A549 (cell line): ENCODE results near the gene AP4S1. TPM values are rescaled to one million over a fixed set of nuclear protein-coding genes. Genes with fewer than 3 reads are reported as not detected.

Source experiments
- ATAC-seq, 2 experiments: fragments of 200-7000 bp in 1 of 2; fragments of >200 bp in 1 of 2; cut with Nextera tagmentation in 1 of 2; cut with Tn5 transposase in 1 of 2; 3 replicates each; pipeline versions ENCODE4 v1.8.0 to v1.9.1; 2018 to 2020; ENCODE audit warnings: mild to moderate bottlenecking in 1 of 2, moderate library complexity in 1 of 2
- CTCF ChIA-PET: fragments of 300-600 bp; sonication (Branson Sonifier 250); formaldehyde crosslinking; extraction: SDS; loops from one replicate; lab custom pipeline; 2021; ENCODE audit warnings: antibody characterized with exemption, inconsistent platforms; lab: Yijun Ruan, JAX
- POLR2A ChIA-PET: fragments of 350-600 bp; formaldehyde crosslinking; extraction: SDS; loops from one replicate; lab custom pipeline; 2021; ENCODE audit warnings: antibody characterized with exemption, inconsistent platforms; lab: Yijun Ruan, JAX
- DNase-seq, 2 experiments: peaks; one replicate each; pipeline versions ENCODE4 v3.0.0 to v3.0.0-alpha.2; 2011 to 2016; ENCODE audit warnings: low read depth in 1 of 2, low spot score in 1 of 2
- FAIRE-seq: peaks from 2 replicates; lab custom pipeline; 2011; peaks lifted over from hg19 to GRCh38; lab: Jason Lieb, UNC
- H3K27ac ChIP-seq, 2 experiments: fragments of >200 bp; sonication (Bioruptor Twin); formaldehyde crosslinking; 3 replicates each; pipeline ENCODE4 v1.5.1; 2016 to 2017
- H3K4me1 ChIP-seq: fragments of >200 bp; sonication (Bioruptor Twin); formaldehyde crosslinking; 3 replicates; pipeline ENCODE4 v1.6.1; 2016
- H3K4me2 ChIP-seq: fragments of >200 bp; sonication (Bioruptor Twin); formaldehyde crosslinking; 3 replicates; pipeline ENCODE4 v1.6.1; 2016
- H3K4me3 ChIP-seq: fragments of >200 bp; sonication (Bioruptor Twin); formaldehyde crosslinking; 3 replicates; pipeline ENCODE4 v1.5.1; 2016
- H3K9me3 ChIP-seq: fragments of >200 bp; sonication (Bioruptor Twin); formaldehyde crosslinking; 3 replicates; pipeline ENCODE4 v1.6.1; 2016
- BHLHE40 ChIP-seq: IDR thresholded peaks from 2 replicates; pipeline ENCODE4 v1.6.1; 2012; ENCODE audit warnings: low read depth, low read length, inconsistent platforms
- CBX2 ChIP-seq: fragments of 200-600 bp; sonication (generic); IDR thresholded peaks from 2 replicates; pipeline ENCODE4 v1.6.1; 2016; ENCODE audit warnings: low read depth, mild to moderate bottlenecking, borderline replicate concordance
- CBX8 ChIP-seq: fragments of 200-600 bp; sonication (generic); IDR thresholded peaks from 2 replicates; pipeline ENCODE4 v1.6.1; 2016
- CEBPB ChIP-seq, 2 experiments: fragments of >200 bp in 1 of 2; sonication (Bioruptor Twin) in 1 of 2; formaldehyde crosslinking in 1 of 2; IDR thresholded peaks; 2 replicates each; pipeline ENCODE4 v1.6.1; 2012 to 2016
- CHD2 ChIP-seq: fragments of 150-350 bp; IDR thresholded peaks from 2 replicates; pipeline ENCODE4 v1.6.1; 2014; ENCODE audit warnings: low read length; ENCODE audit not compliant: partially characterized antibody
- CTCF ChIP-seq: fragments of >200 bp; sonication (Bioruptor Twin); formaldehyde crosslinking; IDR thresholded peaks from 3 replicates; pipeline ENCODE4 v1.5.1; 2016
- FOSB ChIP-seq: fragments of 250-450 bp; sonication (Bioruptor Pico); IDR thresholded peaks from 2 replicates; pipeline ENCODE4 v1.5.0; 2020; ENCODE audit warnings: mild to moderate bottlenecking, moderate library complexity
- FOXS1 ChIP-seq: fragments of 250-450 bp; sonication (Bioruptor Pico); IDR thresholded peaks from 2 replicates; pipeline ENCODE4 v1.5.0; 2020; ENCODE audit warnings: mild to moderate bottlenecking, moderate library complexity
- GATA3 ChIP-seq: IDR thresholded peaks from 2 replicates; pipeline ENCODE4 v1.6.1; 2012; ENCODE audit warnings: borderline replicate concordance
- HDAC2 ChIP-seq: fragments of 200-600 bp; sonication (generic); IDR thresholded peaks from 2 replicates; pipeline ENCODE4 v1.6.1; 2016
- HES2 ChIP-seq: fragments of >200 bp; sonication (Bioruptor Twin); formaldehyde crosslinking; IDR thresholded peaks from 2 replicates; pipeline ENCODE4 v1.6.1; 2016
- HEYL ChIP-seq: fragments of 250-450 bp; sonication (Bioruptor Pico); IDR thresholded peaks from 2 replicates; pipeline ENCODE4 v1.8.0; 2021; ENCODE audit warnings: mild to moderate bottlenecking, moderate library complexity
- HOXB5 ChIP-seq: fragments of 250-450 bp; sonication (Bioruptor Pico); IDR thresholded peaks from 2 replicates; pipeline ENCODE4 v1.5.0; 2020; ENCODE audit warnings: mild to moderate bottlenecking, moderate library complexity
- JUN ChIP-seq, 2 experiments: fragments of >200 bp; sonication (Bioruptor Twin); formaldehyde crosslinking; IDR thresholded peaks; 2 replicates in 1 of 2; 3 replicates in 1 of 2; pipeline ENCODE4 v1.6.1; 2016 to 2017
- JUNB ChIP-seq: fragments of >200 bp; sonication (Bioruptor Twin); formaldehyde crosslinking; IDR thresholded peaks from 2 replicates; pipeline ENCODE4 v1.6.1; 2016
- KDM1A ChIP-seq: fragments of 200-600 bp; sonication (generic); IDR thresholded peaks from 2 replicates; pipeline ENCODE4 v1.6.1; 2016; ENCODE audit warnings: low read depth, mild to moderate bottlenecking
- KDM5A ChIP-seq: fragments of 200-600 bp; sonication (generic); IDR thresholded peaks from 2 replicates; pipeline ENCODE4 v1.6.1; 2016; ENCODE audit warnings: antibody characterized with exemption, mild to moderate bottlenecking
- MYC ChIP-seq: IDR thresholded peaks from 2 replicates; pipeline ENCODE4 v1.6.1; 2012; ENCODE audit warnings: mild to moderate bottlenecking, inconsistent platforms, low read length, improper control_type of control experiment, borderline replicate concordance
- NR3C1 ChIP-seq: fragments of >200 bp; sonication (Bioruptor Twin); formaldehyde crosslinking; IDR thresholded peaks from 3 replicates; pipeline ENCODE4 v1.6.1; 2017
- PHF8 ChIP-seq: fragments of 200-600 bp; sonication (generic); IDR thresholded peaks from 2 replicates; pipeline ENCODE4 v1.6.1; 2016; ENCODE audit warnings: low read depth, mild to moderate bottlenecking, antibody characterized with exemption, moderate library complexity, borderline replicate concordance
- POLR2A ChIP-seq: IDR thresholded peaks from 2 replicates; pipeline ENCODE4 v1.6.1; 2012; ENCODE audit warnings: mild to moderate bottlenecking, low read length
- RFX5 ChIP-seq: fragments of 450-650 bp; IDR thresholded peaks from 2 replicates; pipeline ENCODE4 v1.7.1; 2014; ENCODE audit warnings: antibody characterized with exemption, mild to moderate bottlenecking, moderate library complexity
- RNF2 ChIP-seq: fragments of 200-600 bp; sonication (generic); IDR thresholded peaks from 2 replicates; pipeline ENCODE4 v1.6.1; 2016; ENCODE audit warnings: low read depth, mild to moderate bottlenecking, antibody characterized with exemption, moderate library complexity, borderline replicate concordance
- SMC3 ChIP-seq: fragments of >200 bp; sonication (Bioruptor Twin); formaldehyde crosslinking; IDR thresholded peaks from 3 replicates; pipeline ENCODE4 v1.6.1; 2018; ENCODE audit warnings: inconsistent platforms
- SREBF2 ChIP-seq: fragments of 450-650 bp; IDR thresholded peaks from 2 replicates; pipeline ENCODE4 v1.6.1; 2014; ENCODE audit warnings: mild to moderate bottlenecking, moderate library complexity
- TFCP2L1 ChIP-seq: fragments of 250-450 bp; sonication (Bioruptor Pico); IDR thresholded peaks from 2 replicates; pipeline ENCODE4 v1.5.0; 2021; ENCODE audit warnings: mild to moderate bottlenecking
- ZC3H11A ChIP-seq: fragments of 450-650 bp; IDR thresholded peaks from 2 replicates; pipeline ENCODE4 v1.6.1; 2014; ENCODE audit warnings: antibody characterized with exemption, mild to moderate bottlenecking
- ZNF302 ChIP-seq: fragments of 250-450 bp; sonication (Bioruptor Pico); IDR thresholded peaks from 2 replicates; pipeline ENCODE4 v1.9.0; 2021; ENCODE audit warnings: inconsistent platforms, mild to moderate bottlenecking, moderate library complexity
- WGBS: methylation state at CpG from one replicate; pipeline ENCODE4 v1.1.6; 2017; ENCODE audit errors: missing lambda C conversion rate; 5-methylcytosine and 5-hydroxymethylcytosine counted together
- polyA plus RNA-seq, 4 experiments: library from polyadenylated mRNA; depleted of rRNA in 3 of 4; stranded (reverse); fragments of >200 nt; fragmentation: RNase III in 1 of 4; extraction: RNeasy Plus Mini Kit Qiagen cat#74134 plus additional on column Dnase treatment in 1 of 4; gene quantifications; 2 replicates in 3 of 4; 3 replicates in 1 of 4; pipeline ENCODE4 v1.2.3, GENCODE V29; 2011 to 2017
- TF ChIP-seq, protein P1 (sequence below): fragments of 200-600 bp; sonication (generic); IDR thresholded peaks from 2 replicates; pipeline ENCODE4 v1.6.1; 2016; ENCODE audit warnings: antibody characterized with exemption, mild to moderate bottlenecking, moderate library complexity
- TF ChIP-seq, protein P2 (sequence below): fragments of 250-450 bp; sonication (Bioruptor Pico); IDR thresholded peaks from 2 replicates; pipeline ENCODE4 v1.5.0; 2021; ENCODE audit warnings: mild to moderate bottlenecking, moderate library complexity, borderline replicate concordance
- TF ChIP-seq, protein P3 (sequence below): IDR thresholded peaks from 2 replicates; pipeline ENCODE4 v1.6.1; 2012

AP4S1 gene
- polyA plus RNA-seq, 2 of the 4 experiments (the other 2 are of a cell fraction), result 12.4 to 13.4 TPM

- TF ChIP-seq ZC3H11A (no peak), GATA3 (no peak), SREBF2 (no peak), ZNF302 (no peak)
- TF ChIP-seq, protein P1, sequence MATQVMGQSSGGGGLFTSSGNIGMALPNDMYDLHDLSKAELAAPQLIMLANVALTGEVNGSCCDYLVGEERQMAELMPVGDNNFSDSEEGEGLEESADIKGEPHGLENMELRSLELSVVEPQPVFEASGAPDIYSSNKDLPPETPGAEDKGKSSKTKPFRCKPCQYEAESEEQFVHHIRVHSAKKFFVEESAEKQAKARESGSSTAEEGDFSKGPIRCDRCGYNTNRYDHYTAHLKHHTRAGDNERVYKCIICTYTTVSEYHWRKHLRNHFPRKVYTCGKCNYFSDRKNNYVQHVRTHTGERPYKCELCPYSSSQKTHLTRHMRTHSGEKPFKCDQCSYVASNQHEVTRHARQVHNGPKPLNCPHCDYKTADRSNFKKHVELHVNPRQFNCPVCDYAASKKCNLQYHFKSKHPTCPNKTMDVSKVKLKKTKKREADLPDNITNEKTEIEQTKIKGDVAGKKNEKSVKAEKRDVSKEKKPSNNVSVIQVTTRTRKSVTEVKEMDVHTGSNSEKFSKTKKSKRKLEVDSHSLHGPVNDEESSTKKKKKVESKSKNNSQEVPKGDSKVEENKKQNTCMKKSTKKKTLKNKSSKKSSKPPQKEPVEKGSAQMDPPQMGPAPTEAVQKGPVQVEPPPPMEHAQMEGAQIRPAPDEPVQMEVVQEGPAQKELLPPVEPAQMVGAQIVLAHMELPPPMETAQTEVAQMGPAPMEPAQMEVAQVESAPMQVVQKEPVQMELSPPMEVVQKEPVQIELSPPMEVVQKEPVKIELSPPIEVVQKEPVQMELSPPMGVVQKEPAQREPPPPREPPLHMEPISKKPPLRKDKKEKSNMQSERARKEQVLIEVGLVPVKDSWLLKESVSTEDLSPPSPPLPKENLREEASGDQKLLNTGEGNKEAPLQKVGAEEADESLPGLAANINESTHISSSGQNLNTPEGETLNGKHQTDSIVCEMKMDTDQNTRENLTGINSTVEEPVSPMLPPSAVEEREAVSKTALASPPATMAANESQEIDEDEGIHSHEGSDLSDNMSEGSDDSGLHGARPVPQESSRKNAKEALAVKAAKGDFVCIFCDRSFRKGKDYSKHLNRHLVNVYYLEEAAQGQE, result no peak
- no peak for DNase-seq
- no peak for ATAC-seq
- H3K27ac ChIP-seq, result no peak overlapping the region
- no peak for FAIRE-seq
- 78% methylated on average over 2 of the region's 2 CpGs for WGBS
- no peaks in the 10 kb centered on the region for H3K9me3 ChIP-seq
- ChIA-PET CTCF (interaction anchor here (1.6 to 4.1 kb wide), 2 partner anchors 18 to 98 kb away, joined by 4 to 28 read pairs; no protein-coding TSS in a partner anchor), POLR2A (no interaction called here)
- no peak overlapping the region for H3K4me3 ChIP-seq
- peaks cover 11% of the 10 kb centered on the region for H3K4me1 ChIP-seq
- H3K4me2 ChIP-seq, result no peak overlapping the region
These were observed 53.3 kb downstream of the AP4S1 start for GRCh38 chr14:31078766-31079165.

- CTCF ChIA-PET, result interaction anchor here (0.6 to 4.1 kb wide), 2 partner anchors 99 to 169 kb away, joined by 3 to 28 read pairs; no protein-coding TSS in a partner anchor
- H3K4me2 ChIP-seq, result peak overlapping the region; percentile 50
These were observed 54.6 kb downstream of the AP4S1 start for GRCh38 chr14:31080056-31080455.

GRCh38 chr14:31080484-31080883 lies 55.0 kb downstream of the AP4S1 start:
- H3K4me2 ChIP-seq, result peak overlapping the region; percentile 50
- peak overlapping the region in 1 of 2 experiments; percentile 56; a peak in 2 of 6 replicates for H3K27ac ChIP-seq
- 92% methylated on average over 4 of the region's 4 CpGs for WGBS
- H3K4me1 ChIP-seq, result peaks cover 11% of the 10 kb centered on the region
- H3K9me3 ChIP-seq, result no peaks in the 10 kb centered on the region
- no peak for FAIRE-seq
- ChIA-PET CTCF (interaction anchor here (0.7 to 3.8 kb wide), 2 partner anchors 10 to 98 kb away, joined by 4 to 68 read pairs; no protein-coding TSS in a partner anchor), POLR2A (no interaction called here)
- no peak for DNase-seq
- ATAC-seq, result peak in 1 of 2 experiments; percentile 21; a peak in 1 of 6 replicates
- no peak overlapping the region for H3K4me3 ChIP-seq
- TF ChIP-seq KDM5A (no peak), SMC3 (no peak), NR3C1 (no peak), TFCP2L1 (CRISPR knock-in tag) (no peak), PHF8 (no peak), MYC (no peak), CEBPB (IDR thresholded peaks at IDR 0.05) (no peak), CTCF (no peak), HEYL (CRISPR knock-in tag) (no peak), CHD2 (no peak), BHLHE40 (no peak), SREBF2 (no peak), HDAC2 (no peak), KDM1A (no peak), CBX2 (no peak), HOXB5 (CRISPR knock-in tag) (no peak), POLR2A (no peak)
- TF ChIP-seq, protein P2, sequence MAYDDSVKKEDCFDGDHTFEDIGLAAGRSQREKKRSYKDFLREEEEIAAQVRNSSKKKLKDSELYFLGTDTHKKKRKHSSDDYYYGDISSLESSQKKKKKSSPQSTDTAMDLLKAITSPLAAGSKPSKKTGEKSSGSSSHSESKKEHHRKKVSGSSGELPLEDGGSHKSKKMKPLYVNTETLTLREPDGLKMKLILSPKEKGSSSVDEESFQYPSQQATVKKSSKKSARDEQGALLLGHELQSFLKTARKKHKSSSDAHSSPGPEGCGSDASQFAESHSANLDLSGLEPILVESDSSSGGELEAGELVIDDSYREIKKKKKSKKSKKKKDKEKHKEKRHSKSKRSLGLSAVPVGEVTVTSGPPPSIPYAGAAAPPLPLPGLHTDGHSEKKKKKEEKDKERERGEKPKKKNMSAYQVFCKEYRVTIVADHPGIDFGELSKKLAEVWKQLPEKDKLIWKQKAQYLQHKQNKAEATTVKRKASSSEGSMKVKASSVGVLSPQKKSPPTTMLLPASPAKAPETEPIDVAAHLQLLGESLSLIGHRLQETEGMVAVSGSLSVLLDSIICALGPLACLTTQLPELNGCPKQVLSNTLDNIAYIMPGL (CRISPR knock-in tag), result no peak
- TF ChIP-seq, protein P3, sequence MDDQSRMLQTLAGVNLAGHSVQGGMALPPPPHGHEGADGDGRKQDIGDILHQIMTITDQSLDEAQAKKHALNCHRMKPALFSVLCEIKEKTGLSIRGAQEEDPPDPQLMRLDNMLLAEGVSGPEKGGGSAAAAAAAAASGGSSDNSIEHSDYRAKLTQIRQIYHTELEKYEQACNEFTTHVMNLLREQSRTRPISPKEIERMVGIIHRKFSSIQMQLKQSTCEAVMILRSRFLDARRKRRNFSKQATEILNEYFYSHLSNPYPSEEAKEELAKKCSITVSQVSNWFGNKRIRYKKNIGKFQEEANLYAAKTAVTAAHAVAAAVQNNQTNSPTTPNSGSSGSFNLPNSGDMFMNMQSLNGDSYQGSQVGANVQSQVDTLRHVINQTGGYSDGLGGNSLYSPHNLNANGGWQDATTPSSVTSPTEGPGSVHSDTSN, result no peak

More at GRCh38 chr14:31080056-31080455, 54.6 kb downstream of the AP4S1 start:
- Histone ChIP-seq H3K27ac (peak overlapping the region in 1 of 2 experiments; percentile 56; a peak in 2 of 6 replicates), H3K4me1 (peaks cover 11% of the 10 kb centered on the region), H3K9me3 (no peaks in the 10 kb centered on the region), H3K4me3 (no peak overlapping the region)
- TF ChIP-seq CBX8, result no peak
- no peak for TF ChIP-seq FOXS1 (CRISPR knock-in tag)
- no peak for TF ChIP-seq HES2
- TF ChIP-seq RFX5, result no peak
- no peak for TF ChIP-seq RNF2
- no peak for TF ChIP-seq JUN (IDR thresholded peaks at IDR 0.05)
- no peak for TF ChIP-seq BHLHE40
- no peak for TF ChIP-seq FOSB (CRISPR knock-in tag)
- TF ChIP-seq JUNB, result no peak
- ATAC-seq (peak in 1 of 2 experiments; percentile 18; a peak in 2 of 6 replicates), DNase-seq (peak in 1 of 2 experiments; percentile 34), FAIRE-seq (no peak)
- POLR2A ChIA-PET, result no interaction called here
- 32% methylated on average over 3 of the region's 3 CpGs for WGBS
